Fibroblast of lung (primary cell): ENCODE results near the gene ZNF490.

Experiments
- EZH2 ChIP-seq: IDR thresholded peaks from 2 replicates; pipeline ENCODE4 v1.5.1; 2012; ENCODE audit warnings: low read length, control low read depth, mild to moderate bottlenecking; ENCODE audit errors: missing control alignments
- TF ChIP-seq, protein P1 (sequence below), 2 donors: IDR thresholded peaks in 1 of 2; conservative IDR thresholded peaks in 1 of 2; 1 replicate in 1 of 2; 2 replicates in 1 of 2; pipeline ENCODE4 v1.5.1; 2011 to 2012; ENCODE audit warnings: low read length in 2 of 2, control low read depth in 1 of 2, inconsistent platforms in 1 of 2, low read depth in 1 of 2, mild to moderate bottlenecking in 1 of 2

DNA sequence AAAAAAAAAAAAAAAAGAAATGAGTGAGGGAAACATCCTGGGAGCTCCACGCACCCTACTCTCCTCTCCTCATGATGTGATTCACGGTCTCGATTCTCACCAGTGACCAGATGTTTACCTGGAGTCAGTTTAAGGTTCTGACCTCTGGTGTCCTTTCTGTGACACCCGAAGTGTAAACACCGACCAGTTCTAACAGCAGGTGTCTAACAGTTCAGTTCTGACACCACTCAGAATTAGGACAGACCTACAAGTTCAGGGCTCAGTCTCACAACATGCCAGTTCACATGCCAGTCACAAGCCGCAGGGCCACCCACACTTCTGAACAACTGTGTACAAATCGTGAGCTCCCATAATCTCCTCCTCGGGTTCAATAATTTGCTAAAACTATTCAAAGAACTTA is 65.3 kb downstream of the ZNF490 start:
- TF ChIP-seq, protein P1, sequence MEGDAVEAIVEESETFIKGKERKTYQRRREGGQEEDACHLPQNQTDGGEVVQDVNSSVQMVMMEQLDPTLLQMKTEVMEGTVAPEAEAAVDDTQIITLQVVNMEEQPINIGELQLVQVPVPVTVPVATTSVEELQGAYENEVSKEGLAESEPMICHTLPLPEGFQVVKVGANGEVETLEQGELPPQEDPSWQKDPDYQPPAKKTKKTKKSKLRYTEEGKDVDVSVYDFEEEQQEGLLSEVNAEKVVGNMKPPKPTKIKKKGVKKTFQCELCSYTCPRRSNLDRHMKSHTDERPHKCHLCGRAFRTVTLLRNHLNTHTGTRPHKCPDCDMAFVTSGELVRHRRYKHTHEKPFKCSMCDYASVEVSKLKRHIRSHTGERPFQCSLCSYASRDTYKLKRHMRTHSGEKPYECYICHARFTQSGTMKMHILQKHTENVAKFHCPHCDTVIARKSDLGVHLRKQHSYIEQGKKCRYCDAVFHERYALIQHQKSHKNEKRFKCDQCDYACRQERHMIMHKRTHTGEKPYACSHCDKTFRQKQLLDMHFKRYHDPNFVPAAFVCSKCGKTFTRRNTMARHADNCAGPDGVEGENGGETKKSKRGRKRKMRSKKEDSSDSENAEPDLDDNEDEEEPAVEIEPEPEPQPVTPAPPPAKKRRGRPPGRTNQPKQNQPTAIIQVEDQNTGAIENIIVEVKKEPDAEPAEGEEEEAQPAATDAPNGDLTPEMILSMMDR (conservative IDR thresholded peaks at IDR 0.05 in 1 of 2, IDR thresholded peaks at IDR 0.05 in 1 of 2; ENCODE audit: low read depth in 1 of 2, low read length in 2 of 2) = no peak
- no peak for TF ChIP-seq EZH2
